Measurements from ENCODE around the gene NCOA1.

DNA sequence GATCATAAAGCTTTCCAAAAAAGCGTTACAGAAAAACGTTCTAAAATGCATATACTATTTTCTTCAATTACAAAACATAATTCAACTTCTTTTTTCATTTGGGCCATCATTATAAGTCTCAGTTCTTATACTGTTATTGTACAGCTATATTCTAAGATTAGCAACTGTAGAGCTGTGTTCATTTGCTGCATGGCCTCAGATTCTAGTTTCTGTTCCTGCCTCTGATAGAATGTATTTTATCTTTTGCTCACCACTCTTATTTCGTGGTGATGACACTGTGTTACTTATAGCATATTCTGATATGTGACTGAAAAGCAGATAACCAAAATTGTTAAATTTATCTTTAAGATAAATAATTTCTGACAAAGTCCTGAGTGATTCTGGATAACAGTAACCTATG, 234.9 kb downstream of the NCOA1 start:
- no peak for TF ChIP-seq EZH2 (IDR thresholded peaks at IDR 0.05; ENCODE audit: borderline replicate concordance)
- TF ChIP-seq, protein P1, sequence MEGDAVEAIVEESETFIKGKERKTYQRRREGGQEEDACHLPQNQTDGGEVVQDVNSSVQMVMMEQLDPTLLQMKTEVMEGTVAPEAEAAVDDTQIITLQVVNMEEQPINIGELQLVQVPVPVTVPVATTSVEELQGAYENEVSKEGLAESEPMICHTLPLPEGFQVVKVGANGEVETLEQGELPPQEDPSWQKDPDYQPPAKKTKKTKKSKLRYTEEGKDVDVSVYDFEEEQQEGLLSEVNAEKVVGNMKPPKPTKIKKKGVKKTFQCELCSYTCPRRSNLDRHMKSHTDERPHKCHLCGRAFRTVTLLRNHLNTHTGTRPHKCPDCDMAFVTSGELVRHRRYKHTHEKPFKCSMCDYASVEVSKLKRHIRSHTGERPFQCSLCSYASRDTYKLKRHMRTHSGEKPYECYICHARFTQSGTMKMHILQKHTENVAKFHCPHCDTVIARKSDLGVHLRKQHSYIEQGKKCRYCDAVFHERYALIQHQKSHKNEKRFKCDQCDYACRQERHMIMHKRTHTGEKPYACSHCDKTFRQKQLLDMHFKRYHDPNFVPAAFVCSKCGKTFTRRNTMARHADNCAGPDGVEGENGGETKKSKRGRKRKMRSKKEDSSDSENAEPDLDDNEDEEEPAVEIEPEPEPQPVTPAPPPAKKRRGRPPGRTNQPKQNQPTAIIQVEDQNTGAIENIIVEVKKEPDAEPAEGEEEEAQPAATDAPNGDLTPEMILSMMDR (IDR thresholded peaks at IDR 0.05; ENCODE audit: poor library complexity) = no peak
- no peak for TF ChIP-seq EZH2phosphoT487 (IDR thresholded peaks at IDR 0.05; ENCODE audit: low read depth, severe bottlenecking, unreplicated experiment)
